NT2/D1 (cell line): ENCODE measurements around the gene PURA.

Experiments
- SUZ12 ChIP-seq: IDR thresholded peaks from 2 replicates; pipeline ENCODE4 v1.6.1; 2011; ENCODE audit not compliant: insufficient read length, insufficient read depth; ENCODE audit errors: extremely low read depth
- ZNF274 ChIP-seq: IDR thresholded peaks from 2 replicates; pipeline ENCODE4 v1.6.1; 2011; ENCODE audit warnings: mild to moderate bottlenecking, low read depth, low read length

GRCh38 chr5:140143521-140144258 is 29.8 kb downstream of the PURA start:
- no peak for TF ChIP-seq ZNF274
- TF ChIP-seq SUZ12, result no peak
